Measurements from ENCODE around the gene TMEM91. TPM values are rescaled to one million over a fixed set of nuclear protein-coding genes. Genes with fewer than 3 reads are reported as not detected.
"Not testable (repeated sequence)": the region's sequence is repeated elsewhere in the genome, so short reads cannot be mapped to it uniquely, and the experiment has no call there.

Gene TMEM91
- total RNA-seq, 4 donors from 2014 or later: 7.1 to 28.1 (median 10.9) TPM

DNA sequence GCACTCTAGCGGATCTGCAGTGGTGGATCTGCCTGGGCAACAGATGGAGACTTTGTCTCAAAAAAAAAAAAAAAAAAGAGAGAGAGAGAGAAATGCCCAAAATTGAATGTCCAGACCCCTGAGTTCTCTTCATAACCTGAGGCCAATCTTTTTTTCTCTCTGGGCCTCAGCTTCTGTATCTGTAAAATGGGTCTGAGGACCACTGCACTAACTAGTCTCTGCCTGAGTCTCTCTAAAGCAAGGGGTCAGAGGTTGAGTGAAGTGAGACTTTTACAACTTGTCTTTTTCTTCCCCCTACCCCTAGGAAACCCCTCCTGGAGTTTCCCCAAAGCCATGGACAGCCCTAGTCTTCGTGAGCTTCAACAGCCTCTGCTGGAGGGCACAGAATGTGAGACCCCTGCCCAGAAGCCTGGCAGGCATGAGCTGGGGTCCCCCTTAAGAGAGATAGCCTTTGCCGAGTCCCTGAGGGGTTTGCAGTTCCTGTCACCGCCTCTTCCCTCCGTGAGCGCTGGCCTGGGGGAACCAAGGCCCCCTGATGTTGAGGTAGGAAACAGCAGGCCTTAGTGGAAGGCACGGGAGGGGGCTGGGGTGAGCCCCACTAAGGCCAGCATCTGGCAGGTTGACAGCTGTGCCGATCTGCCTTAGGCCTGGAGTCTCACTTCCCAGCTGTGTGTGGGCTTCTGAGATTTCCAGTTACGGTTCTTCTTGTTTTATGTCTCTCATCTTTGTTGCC lies 1.8 kb downstream of the TMEM91 start:
- Histone ChIP-seq H3K27ac (peak overlapping the region in 1 of 2 donors; percentile 63), H3K36me3 (no peaks in the 10 kb centered on the region), H3K4me1 (no peaks in the 10 kb centered on the region), H3K4me3 (no peak overlapping the region), H3K27me3 (no peaks in the 10 kb centered on the region), H3K9me3 (no peaks in the 10 kb centered on the region)
- intact Hi-C loops (cut with DNase I; ENCODE audit: low total_unique reads): no loop called here
- TF ChIP-seq, protein P1, sequence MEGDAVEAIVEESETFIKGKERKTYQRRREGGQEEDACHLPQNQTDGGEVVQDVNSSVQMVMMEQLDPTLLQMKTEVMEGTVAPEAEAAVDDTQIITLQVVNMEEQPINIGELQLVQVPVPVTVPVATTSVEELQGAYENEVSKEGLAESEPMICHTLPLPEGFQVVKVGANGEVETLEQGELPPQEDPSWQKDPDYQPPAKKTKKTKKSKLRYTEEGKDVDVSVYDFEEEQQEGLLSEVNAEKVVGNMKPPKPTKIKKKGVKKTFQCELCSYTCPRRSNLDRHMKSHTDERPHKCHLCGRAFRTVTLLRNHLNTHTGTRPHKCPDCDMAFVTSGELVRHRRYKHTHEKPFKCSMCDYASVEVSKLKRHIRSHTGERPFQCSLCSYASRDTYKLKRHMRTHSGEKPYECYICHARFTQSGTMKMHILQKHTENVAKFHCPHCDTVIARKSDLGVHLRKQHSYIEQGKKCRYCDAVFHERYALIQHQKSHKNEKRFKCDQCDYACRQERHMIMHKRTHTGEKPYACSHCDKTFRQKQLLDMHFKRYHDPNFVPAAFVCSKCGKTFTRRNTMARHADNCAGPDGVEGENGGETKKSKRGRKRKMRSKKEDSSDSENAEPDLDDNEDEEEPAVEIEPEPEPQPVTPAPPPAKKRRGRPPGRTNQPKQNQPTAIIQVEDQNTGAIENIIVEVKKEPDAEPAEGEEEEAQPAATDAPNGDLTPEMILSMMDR (IDR thresholded peaks at IDR 0.05): peak in 1 of 4 experiments; percentile 21
- no peak for TF ChIP-seq POLR2A (IDR thresholded peaks at IDR 0.05)
- peak; percentile 28 to 41 for DNase-seq

GRCh38 chr19:41381536-41381935 lies 5.2 kb downstream of the TMEM91 start:
- H3K9me3 ChIP-seq; intact Hi-C loops (cut with DNase I; ENCODE audit: low total_unique reads); H3K27ac ChIP-seq; H3K4me1 ChIP-seq; H3K27me3 ChIP-seq; H3K36me3 ChIP-seq; DNase-seq; H3K4me3 ChIP-seq: not testable (repeated sequence)

- Histone ChIP-seq H3K4me1 (peaks cover 0 to 4% of the 10 kb centered on the region in 2 donors), H3K9me3 (no peaks in the 10 kb centered on the region), H3K27me3 (no peaks in the 10 kb centered on the region), H3K27ac (no peak overlapping the region), H3K36me3 (no peaks in the 10 kb centered on the region), H3K4me3 (no peak overlapping the region)
- TF ChIP-seq, protein P1 (IDR thresholded peaks at IDR 0.05): no peak
- no peak for TF ChIP-seq POLR2A (IDR thresholded peaks at IDR 0.05)
- DNase-seq: no peak
- intact Hi-C loops (cut with DNase I; ENCODE audit: low total_unique reads): no loop called here
These were observed 8.0 kb downstream of the TMEM91 start for GRCh38 chr19:41384351-41384750.

GRCh38 chr19:41386442-41386841 lies 10.1 kb downstream of the TMEM91 start:
- Histone ChIP-seq H3K9me3 (no peaks in the 10 kb centered on the region), H3K27me3 (no peaks in the 10 kb centered on the region), H3K36me3 (no peaks in the 10 kb centered on the region), H3K4me1 (peaks cover 0 to 4% of the 10 kb centered on the region in 2 donors), H3K27ac (peak overlapping the region in 1 of 2 donors; percentile 34), H3K4me3 (no peak overlapping the region)
- TF ChIP-seq POLR2A (IDR thresholded peaks at IDR 0.05): no peak
- TF ChIP-seq, protein P1 (IDR thresholded peaks at IDR 0.05): no peak
- intact Hi-C loops (cut with DNase I; ENCODE audit: low total_unique reads): no loop called here
- peak; percentile 44 to 68 for DNase-seq

DNA sequence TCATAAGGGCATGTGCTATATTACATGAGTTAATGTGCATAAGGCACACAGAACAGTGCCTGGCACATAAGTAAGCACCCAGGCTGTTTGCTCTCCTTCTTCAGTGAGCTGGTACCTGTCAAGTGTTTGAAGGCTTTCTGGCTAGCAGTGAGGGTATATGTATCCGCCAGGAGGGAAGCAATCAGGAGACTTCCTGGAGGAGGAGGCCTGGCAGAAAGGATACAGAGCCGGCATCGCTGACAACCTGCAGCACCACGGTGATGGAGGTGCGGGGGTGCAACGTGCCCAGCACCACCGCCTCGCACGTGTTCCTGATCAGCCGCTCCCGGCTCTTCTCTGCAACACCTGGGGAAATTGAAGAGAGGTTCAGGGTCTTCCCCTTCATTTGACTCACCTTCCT lies 15.3 kb downstream of the TMEM91 start:
- no peak for DNase-seq
- Histone ChIP-seq H3K9me3 (no peaks in the 10 kb centered on the region), H3K36me3 (no peaks in the 10 kb centered on the region), H3K27me3 (no peaks in the 10 kb centered on the region), H3K4me3 (no peak overlapping the region), H3K4me1 (peaks cover 0 to under 1% of the 10 kb centered on the region in 2 donors), H3K27ac (no peak overlapping the region)
- intact Hi-C loops (cut with DNase I; ENCODE audit: low total_unique reads): no loop called here
- TF ChIP-seq, protein P1 (IDR thresholded peaks at IDR 0.05): no peak
- TF ChIP-seq POLR2A (IDR thresholded peaks at IDR 0.05): no peak
